GM18508 (cell line): Measurements from ENCODE around the gene ARHGEF17.

ENCODE experiments used
- ATAC-seq: cut with Tn5 transposase; IDR thresholded peaks from one replicate; pipeline ENCODE4 v1.9.1; 2021; ENCODE audit warnings: moderate number of reproducible peaks; ENCODE audit not compliant: insufficient read depth, unreplicated experiment

Gene ARHGEF17

DNA sequence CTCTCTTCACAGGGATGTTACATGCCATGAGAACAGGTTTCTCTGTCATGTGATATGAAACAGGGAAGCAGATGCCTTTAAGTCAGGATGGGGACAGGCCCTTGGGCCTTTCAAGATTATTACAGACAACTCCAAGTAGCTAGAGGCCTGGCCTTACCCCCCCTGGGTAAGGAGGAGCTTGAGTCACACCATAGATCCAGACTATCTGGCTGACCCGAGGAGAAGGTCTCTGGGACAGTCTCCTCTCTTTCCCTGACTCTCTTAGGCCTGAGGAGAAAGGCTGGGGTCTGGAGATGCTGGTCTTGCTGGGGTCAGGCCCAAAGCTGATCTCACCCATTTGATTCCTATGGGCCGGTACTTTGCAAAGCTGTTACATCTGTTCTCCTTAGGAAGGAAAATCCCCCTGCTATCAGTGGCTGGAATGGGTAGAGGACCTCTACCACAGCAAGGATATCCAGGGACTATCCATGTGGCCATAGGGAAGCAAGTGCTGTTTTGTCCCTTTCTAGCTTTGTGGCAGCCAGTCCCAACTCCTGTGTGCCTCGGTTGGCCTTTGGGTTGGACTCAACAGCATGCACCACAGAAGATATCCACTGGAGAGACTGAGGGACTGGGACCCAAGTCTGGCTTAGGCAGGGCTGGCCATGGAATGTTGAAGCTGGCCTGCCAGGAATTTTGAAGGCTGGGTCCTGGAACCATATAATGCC, 93.3 kb downstream of the ARHGEF17 start:
- ATAC-seq: no peak

DNA sequence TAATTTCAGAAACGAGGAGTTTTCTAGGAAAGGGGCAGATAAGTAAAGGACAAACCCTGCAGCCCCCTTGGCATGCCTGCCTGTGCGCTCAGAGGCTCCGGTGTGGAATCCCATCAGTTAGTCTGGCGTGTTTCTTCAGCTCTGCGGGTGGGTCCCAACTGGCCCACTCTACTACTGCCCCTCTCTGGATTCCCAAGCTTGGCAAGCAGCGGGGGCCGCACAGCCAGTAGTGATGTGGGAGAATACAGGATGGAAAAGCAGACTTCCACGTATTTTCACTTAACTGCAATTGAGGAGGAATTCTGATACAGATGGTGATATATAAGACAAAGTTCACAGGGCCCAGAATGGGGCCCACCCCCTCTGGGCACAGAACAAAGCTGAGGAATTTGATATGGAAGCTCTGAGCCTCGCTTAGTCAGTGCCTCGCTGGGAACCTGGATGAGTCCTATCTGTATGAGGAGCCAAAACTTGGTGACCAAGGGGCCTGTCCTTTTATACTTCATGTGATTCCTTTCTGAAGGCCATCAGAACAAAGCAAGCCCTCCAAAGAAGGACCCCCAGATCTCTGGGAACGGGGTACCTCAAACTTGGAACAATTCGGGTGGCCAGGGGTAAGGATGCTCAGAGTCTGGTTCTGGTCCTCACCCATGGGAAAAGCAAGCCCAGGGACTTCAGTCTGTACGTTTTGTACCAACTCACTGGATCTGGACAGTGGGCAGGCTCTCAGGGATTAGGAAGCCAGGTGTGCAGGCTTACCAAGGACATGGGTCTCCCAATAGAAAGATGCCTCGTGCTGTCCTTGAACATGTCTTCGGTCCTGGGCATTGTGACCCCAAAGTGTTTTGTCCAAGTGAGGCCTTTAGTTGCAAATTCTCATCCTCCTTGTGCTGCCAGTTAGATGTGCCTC, 94.1 kb downstream of the ARHGEF17 start:
- no peak for ATAC-seq

DNA sequence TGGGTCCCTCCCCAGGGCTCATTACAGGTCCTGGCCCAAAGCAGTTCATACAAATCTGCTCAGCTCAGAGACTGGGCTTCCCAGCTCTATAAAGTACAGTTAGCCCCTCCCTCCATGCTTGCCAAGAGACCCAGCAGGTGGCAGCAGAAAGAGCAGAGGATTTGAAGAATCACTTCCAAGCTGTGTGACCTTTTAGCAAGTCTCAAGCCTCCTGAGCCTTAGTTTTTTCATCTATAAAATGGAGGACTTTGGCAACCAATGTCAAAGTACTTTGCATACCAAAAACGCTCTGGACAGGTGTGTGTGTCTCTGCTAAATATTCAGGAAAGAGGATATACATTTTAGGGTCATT, 94.7 kb downstream of the ARHGEF17 start:
- no peak for ATAC-seq

DNA sequence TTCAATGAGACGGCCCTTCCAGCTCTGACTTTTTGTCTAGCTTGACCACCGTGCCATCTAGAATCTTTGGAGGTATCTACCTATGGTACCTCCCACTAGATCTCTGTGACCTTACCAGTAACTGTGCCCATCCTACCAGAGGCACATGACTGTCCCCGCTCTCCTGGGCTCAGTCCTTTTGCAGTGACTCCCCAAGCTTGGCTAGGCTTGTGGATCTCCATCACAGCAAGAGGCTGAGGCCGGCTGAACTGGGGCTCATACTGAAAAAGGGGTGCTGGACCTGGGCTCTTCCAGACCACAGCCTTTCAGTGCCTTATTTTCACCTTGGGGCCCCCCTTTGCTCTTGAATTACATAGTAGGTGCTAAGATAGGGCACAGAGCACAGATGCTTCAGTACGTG, 95.5 kb downstream of the ARHGEF17 start:
- no peak for ATAC-seq

DNA sequence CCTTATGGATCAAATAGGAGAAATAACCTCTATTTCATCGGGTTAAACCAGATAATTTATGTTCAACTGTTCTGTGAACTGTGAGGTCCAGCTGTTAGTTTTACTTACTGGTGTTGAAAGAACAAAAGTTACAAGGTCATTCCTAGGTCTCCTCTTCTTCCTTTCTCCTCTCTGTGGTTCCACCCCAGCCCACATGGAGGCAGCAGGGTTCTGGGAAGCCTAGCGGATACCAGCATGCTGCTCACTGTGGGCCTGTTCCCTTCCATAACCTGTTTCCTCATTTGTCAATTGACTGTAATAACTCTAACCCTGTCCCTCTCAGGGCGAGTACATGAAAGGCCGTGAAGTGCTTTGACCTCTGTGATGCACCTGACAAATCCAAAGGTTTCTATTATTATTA, 96.0 kb downstream of the ARHGEF17 start:
- ATAC-seq: no peak

DNA sequence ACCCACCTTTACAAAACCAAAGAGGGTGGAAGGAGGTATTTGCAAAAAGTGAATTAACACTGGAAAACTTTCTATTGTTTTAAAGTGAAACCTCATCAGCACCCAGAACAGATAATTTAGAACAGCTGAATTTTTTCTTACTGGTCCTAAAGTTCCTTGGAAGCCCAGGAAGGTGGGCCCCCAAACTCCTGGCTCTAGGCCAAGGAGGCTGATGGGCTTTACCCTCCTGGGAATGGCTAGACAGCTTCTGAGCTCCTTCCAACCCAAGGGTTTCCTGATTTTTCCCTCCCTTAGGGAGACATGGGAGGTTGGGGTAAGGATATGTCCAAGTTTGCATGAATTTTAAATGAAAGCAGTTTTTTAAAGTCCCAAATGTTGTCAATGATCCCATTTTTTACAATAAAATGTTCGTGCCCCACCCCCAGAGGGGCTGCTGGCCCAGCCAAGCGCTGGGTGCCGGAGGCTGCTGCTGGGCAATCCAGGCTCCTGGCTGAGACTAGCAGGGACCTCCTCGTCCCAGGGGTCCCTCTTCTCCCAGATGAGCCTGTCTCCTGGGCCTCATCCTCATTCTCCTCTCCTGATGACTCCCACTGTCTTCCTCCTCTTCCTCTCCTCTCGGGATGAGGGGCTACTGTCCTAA, 96.5 kb downstream of the ARHGEF17 start:
- no peak for ATAC-seq

DNA sequence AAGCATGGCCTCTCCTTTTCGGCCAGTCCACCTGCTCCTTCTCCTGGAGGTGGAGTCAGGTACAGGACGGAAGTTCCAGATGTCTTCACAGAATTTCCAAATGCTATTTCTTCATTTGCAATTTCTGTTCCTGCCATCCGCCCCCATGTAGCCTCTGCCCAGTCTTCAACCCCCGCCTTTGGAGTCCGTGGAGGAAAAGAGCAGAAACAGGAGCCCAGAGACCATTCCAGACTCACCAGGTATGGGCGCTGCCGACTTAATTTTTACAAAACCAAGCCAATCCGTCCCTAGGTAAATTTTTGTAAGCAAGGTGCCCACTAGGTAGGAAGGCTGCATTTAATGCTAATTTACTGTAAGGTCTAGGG, 97.1 kb downstream of the ARHGEF17 start:
- no peak for ATAC-seq

DNA sequence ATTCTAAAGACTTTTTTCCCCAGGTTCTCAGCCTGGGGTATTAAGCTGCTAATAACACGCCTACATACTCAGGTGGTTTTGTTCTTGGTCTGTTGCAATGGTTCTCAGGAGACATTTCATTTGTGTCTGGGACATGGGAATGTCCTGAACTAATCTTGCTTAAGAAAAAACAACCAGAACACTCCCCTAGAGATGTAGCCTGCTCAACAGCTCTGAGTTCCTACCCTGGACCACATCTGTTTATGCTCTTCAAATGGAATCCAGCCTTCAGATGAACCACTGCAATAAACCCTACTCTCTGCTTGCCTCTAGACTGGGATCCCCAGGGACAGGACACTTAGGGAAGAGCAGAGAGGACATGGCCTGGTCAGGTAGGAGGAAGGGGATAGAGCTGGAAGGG, 98.1 kb downstream of the ARHGEF17 start:
- ATAC-seq: no peak

DNA sequence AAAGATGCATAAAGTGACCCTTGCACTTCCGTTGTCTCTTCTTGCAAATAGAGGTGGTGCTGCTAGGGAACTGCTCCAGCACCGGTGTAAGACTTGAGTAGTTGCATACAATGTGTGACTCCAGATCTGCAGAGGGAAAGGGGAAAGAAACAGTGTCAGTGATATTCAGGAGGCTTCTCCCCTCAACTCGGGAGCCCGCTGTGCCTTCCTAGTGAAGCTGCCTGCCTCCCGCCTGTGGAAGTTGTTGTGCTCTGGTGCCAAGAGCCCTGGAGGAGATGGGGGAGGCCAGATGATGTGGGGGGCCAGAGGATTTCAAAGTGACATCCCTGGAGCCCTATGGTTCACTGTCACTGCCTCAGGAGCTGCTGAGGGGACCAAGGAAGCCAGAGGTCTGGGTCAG, 98.5 kb downstream of the ARHGEF17 start:
- no peak for ATAC-seq

DNA sequence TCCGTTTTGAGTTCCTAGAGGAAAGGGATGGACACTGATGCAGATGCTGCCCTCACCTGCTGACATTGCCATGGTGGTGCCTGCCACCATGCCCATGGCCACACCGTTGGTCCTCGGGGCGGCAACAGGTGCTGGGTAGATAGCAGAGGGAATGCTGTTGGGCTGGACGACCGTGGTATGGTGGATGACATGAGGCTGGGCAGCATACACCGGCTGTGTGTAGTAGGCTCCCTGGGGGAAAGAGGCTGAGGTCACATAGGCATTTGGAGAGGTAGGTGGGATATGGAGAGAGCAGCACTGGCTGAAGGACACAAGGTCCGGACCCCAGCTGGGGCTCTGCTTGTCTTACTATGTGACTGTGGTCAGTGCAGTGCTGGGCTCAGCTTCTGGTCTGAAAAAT, 101.4 kb downstream of the ARHGEF17 start:
- no peak for ATAC-seq

DNA sequence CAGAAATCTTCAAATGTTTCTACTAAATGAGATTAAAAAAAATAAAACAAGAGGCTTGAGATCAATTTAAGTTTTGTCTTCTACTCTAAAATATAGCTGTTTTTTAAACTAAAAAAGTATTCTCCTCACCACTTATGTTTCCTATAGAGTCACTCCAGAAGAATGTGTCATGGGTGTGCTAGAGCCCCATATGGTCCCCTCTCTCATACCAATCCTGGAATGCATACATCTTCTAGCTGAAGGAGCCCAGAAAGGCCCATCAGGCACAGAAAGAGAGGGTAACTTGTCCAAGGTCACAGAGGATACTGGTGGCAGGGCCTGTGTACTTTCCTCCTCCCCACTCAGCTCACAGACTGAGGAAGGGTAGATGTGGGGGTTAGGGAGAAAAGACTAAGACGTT, 102.6 kb downstream of the ARHGEF17 start:
- ATAC-seq: no peak

DNA sequence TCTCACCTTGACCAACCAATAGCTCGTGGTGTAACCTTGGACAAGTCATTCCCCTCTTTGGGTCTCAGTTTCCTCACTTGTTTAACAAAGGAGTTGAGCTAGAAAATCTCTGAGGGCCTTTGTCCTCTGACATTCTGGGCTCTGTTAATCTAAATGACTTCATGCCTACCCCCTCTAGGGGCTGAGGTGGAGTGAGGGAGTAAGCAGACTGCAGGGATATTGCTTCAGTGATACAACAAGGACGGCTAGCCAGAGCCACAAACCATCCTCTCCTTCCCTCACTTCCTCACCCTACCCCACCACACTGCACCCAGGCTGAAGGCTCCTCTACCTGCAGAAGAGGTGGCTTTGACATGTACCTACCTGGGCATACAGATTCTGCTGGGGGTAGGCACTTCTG, 103.0 kb downstream of the ARHGEF17 start:
- ATAC-seq: no peak

DNA sequence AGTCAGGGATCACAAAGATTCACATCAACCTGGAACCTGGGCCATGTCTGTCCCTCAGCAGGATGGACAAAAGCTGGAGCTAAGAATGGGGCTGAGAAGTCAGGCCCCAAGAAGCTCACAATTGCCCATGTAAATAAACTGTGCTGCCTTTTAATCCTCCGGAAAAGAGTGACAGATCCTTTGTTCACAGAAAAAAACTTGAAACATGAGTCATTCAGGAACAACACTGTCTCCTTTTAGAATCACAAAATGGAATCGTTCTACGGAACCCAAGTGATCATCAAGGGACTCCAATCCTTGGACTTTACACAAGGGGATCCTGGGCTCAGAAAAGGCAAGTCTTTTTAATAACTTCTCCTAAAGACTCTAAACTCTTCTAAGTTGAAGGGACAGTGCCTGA, 104.2 kb downstream of the ARHGEF17 start:
- ATAC-seq: no peak

DNA sequence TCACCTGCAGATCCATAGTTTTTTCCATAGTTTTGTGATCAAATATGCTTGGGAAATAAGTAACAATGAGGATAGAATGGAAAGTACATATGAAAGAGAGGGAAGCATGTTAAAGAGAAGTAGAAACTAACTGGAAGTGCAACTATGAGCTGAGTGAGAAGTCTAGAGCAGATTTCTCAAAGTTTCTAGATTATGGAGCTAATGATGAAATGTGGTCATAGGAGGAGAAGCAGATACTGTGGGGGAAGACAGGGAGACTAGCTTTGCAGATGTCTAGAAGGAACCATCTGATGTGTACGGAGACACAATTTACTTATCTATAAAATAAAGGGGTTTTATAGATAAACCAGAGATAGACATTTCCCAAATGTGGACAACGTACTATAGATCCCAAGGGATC, 105.2 kb downstream of the ARHGEF17 start:
- ATAC-seq: no peak

DNA sequence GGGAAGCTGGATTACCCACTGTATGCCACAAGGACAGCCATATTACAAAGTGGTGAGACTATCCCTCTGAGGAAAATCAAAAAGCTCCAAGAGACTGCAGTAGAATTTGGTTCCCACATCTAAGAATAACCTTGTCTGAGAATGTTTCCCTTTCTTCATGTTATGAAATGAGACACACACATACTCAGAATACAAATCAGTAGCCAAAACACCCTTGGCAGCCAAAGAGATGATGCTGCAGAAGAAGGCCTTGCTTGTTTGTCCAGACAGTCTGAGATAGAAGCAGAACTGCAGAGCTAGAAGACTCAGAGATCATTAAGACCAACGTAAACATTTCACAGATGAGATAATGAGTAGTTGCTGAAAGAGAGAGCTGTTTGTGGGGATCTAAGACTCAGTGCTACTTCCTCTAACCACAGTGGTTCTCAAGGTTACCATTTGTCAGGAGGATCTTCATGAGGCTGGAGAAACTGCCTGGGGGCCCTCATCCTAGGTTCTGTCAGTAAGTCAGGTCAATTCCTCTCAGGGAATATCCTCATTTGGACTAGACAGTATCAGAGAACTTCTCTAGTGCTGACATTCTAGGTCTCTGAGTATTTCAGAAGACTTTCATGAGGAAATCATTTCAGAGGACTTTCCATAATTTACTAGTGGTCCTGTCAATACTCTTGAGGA, 107.0 kb downstream of the ARHGEF17 start:
- no peak for ATAC-seq

DNA sequence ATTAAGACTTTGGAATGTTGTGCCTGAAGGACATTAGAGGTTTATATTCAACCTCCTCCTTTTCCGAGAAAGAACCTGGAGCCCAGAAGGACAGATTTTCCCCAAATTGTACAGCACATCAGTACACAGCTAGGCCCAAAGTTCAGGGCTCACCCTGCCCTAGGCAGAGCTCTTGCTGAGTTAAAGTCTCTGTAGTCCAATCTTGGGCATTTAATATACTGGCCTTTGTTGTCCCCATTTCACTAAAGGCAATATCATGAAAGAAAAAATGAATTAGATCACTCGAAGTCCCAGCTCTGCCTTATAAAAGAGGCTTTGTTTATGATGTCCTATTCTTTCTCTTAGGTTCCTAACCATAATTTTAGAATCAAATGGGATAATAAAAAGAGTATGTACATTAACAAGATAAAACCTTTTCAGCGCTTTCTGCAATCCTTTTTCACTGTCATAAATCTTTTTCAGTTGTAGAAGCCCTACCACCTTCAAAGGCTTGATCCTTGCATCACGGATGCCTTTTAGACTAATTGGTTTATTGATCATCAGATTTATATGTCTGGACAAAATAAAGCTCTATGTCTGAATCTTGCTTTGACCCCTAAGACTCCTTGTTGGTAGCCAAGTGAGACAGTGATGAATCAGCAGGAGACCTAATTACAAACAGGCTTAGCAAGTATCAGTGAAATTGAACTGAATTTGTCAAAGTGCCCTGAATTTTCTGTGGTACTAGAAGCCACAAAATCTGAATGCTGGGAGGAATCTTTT, 108.0 kb downstream of the ARHGEF17 start:
- ATAC-seq: no peak

DNA sequence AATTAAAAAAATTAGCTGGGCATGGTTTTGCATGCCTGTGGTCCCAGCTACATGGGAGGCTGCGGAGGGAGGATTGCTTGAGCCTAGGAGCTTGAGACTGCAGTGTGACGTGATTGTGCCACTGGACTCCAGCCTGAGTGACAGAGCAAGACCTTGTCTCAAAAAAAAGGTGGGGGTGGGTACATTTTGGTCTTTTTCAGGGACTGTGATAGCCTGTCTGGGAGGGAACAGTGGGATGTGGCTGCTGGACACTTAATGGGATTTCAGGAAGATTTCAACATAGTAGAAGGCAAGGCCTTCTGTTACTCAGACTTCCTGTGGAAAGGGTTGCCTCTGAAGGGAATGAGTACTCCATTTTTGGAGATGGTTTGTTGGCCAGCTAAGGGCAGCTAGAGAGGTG, 108.7 kb downstream of the ARHGEF17 start:
- no peak for ATAC-seq
